ENCODE results near the gene STK32A.
A peak's percentile ranks its signal among the peaks of the same experiment; 100 is the strongest.

The STK32A gene

GRCh38 chr5:147396070-147396823, 161.4 kb downstream of the STK32A start:
- DNase-seq: no peak

GRCh38 chr5:147397616-147398015, 162.8 kb downstream of the STK32A start:
- no peak for DNase-seq

- DNase-seq: peak; percentile 46
Measured at GRCh38 chr5:147398860-147399259, 164.0 kb downstream of the STK32A start.

- no peak for DNase-seq
Measured at GRCh38 chr5:147400126-147400809, 165.4 kb downstream of the STK32A start.

- DNase-seq: no peak
Measured at GRCh38 chr5:147400881-147401280, 166.1 kb downstream of the STK32A start.

- no peak for DNase-seq
Measured at GRCh38 chr5:147403651-147404640, 169.1 kb downstream of the STK32A start.

GRCh38 chr5:147404706-147405105, 169.9 kb downstream of the STK32A start:
- DNase-seq: no peak

GRCh38 chr5:147406636-147407035, 171.8 kb downstream of the STK32A start:
- DNase-seq: no peak

- DNase-seq: no peak
Measured at GRCh38 chr5:147407094-147407681, 172.4 kb downstream of the STK32A start.

GRCh38 chr5:147408980-147409379, 174.2 kb downstream of the STK32A start:
- no peak for DNase-seq

- no peak for DNase-seq
Measured at GRCh38 chr5:147410496-147411358, 175.9 kb downstream of the STK32A start.

- DNase-seq: no peak
Measured at GRCh38 chr5:147411359-147412319, 176.8 kb downstream of the STK32A start.

- DNase-seq: no peak
Measured at GRCh38 chr5:147412561-147412960, 177.7 kb downstream of the STK32A start.

GRCh38 chr5:147413266-147413665, 178.4 kb downstream of the STK32A start:
- DNase-seq: no peak

GRCh38 chr5:147415651-147416050, 180.8 kb downstream of the STK32A start:
- no peak for DNase-seq

- DNase-seq: no peak
Measured at GRCh38 chr5:147417135-147417813, 182.4 kb downstream of the STK32A start.

- no peak for DNase-seq
Measured at GRCh38 chr5:147418613-147419012, 183.8 kb downstream of the STK32A start.

- no peak for DNase-seq
Measured at GRCh38 chr5:147426640-147427327, 192.0 kb downstream of the STK32A start.

Data from left hindlimb (tissue), 1 donor.